Retina (tissue), 1 donor: Measurements from ENCODE around the gene NLRC5.

Experiments
- DNase-seq: peaks from one replicate; pipeline ENCODE4 v3.0.0-alpha.2; 2016

The NLRC5 gene

DNA sequence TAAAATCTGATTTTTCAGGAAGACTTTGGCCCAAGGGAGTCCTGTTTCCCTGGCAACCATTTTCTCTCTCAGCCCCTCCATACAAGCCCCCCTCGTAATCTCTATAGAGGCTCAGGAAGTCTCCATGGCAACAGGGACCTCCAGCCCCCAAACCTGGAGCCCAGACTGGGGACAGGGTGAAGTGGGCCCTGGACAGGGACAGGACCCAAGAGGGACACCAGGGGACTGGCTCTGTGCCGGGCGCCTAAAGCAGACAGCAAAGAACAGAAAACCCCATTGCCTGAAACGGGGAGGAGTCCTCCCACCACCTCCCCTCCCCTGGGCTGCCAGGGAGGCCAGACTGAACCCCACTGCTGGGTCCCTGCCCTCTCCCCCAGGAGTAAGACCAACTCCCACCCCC lies 143.7 kb downstream of the NLRC5 start:
- no peak for DNase-seq
